Calu3 (cell line): ENCODE measurements around the gene ADAM19. TPM values are rescaled to one million over a fixed set of nuclear protein-coding genes. Genes with fewer than 3 reads are reported as not detected.

Source experiments
- BruUV-seq: library from RNA; stranded (reverse); fragments of 400-500 nt; replicated peaks from 2 replicates; lab custom pipeline; 2021; lab: Mats Ljungman, UMichigan
- CTCF ChIA-PET: fragments of 300-600 bp; sonication (Branson Sonifier 250); formaldehyde crosslinking; loops from one replicate; lab custom pipeline; 2022; ENCODE audit warnings: antibody characterized with exemption; lab: Charles Lee
- DNase-seq: peaks from one replicate; pipeline ENCODE4 v3.0.0; 2022
- H3K27ac Mint-ChIP-seq: one replicate; pipeline ENCODE4 v1.8.0; 2022; ENCODE audit warnings: mixed read lengths; ENCODE audit not compliant: unreplicated experiment
- H3K27me3 Mint-ChIP-seq: one replicate; pipeline ENCODE4 v1.8.0; 2022; ENCODE audit warnings: mixed read lengths; ENCODE audit not compliant: unreplicated experiment
- H3K36me3 Mint-ChIP-seq: one replicate; pipeline ENCODE4 v1.8.0; 2022; ENCODE audit warnings: mild to moderate bottlenecking, moderate library complexity, mixed read lengths; ENCODE audit not compliant: insufficient read depth, unreplicated experiment
- H3K4me1 Mint-ChIP-seq: one replicate; pipeline ENCODE4 v1.8.0; 2022; ENCODE audit warnings: mild to moderate bottlenecking, low read depth, mixed read lengths; ENCODE audit not compliant: unreplicated experiment
- H3K4me3 Mint-ChIP-seq: one replicate; pipeline ENCODE4 v1.8.0; 2022; ENCODE audit warnings: mild to moderate bottlenecking, low read depth, moderate library complexity, mixed read lengths; ENCODE audit not compliant: unreplicated experiment
- H3K9me3 Mint-ChIP-seq: one replicate; pipeline ENCODE4 v1.8.0; 2022; ENCODE audit warnings: low read depth, mixed read lengths; ENCODE audit not compliant: unreplicated experiment
- CTCF ChIP-seq: fragments of 200-600 bp; IDR thresholded peaks from one replicate; pipeline ENCODE4 v1.8.0; 2022; ENCODE audit warnings: antibody characterized with exemption; ENCODE audit not compliant: unreplicated experiment
- intact Hi-C: fragments of 100-400 bp; cut with micrococcal nuclease; formaldehyde crosslinking; loops from one replicate; pipeline ENCODE4 v1.10.0; 2022; ENCODE audit not compliant: unreplicated experiment
- total RNA-seq: library from RNA; stranded (reverse); gene quantifications from 2 replicates; pipeline ENCODE4 v1.2.3, GENCODE V29; 2022

Gene ADAM19
- total RNA-seq, 1 experiment from 2014 or later, result 16.2 TPM

- intact Hi-C loops, result no loop called here
- no peak overlapping the region for H3K4me3 Mint-ChIP-seq
- peaks cover 37% of the 10 kb centered on the region for H3K4me1 Mint-ChIP-seq
- H3K9me3 Mint-ChIP-seq, result no peaks in the 10 kb centered on the region
- peaks cover 9% of the 10 kb centered on the region for H3K36me3 Mint-ChIP-seq
- TF ChIP-seq CTCF, result no peak
- CTCF ChIA-PET, result interaction anchor here (0.6 to 1.3 kb wide), 3 partner anchors 11 to 17 kb away, joined by 3 to 5 read pairs (median 3); partner anchors contain the start of gene NIPAL4
- no peak for DNase-seq
- H3K27me3 Mint-ChIP-seq, result no peaks in the 10 kb centered on the region
- peak overlapping the region; percentile 36 for H3K27ac Mint-ChIP-seq
- no TSS peak for BruUV-seq
Observed at GRCh38 chr5:157449011-157449723, 126.4 kb downstream of the ADAM19 start.

- TF ChIP-seq CTCF, result no peak
- Mint-ChIP-seq H3K4me1 (peaks cover 52% of the 10 kb centered on the region), H3K9me3 (no peaks in the 10 kb centered on the region), H3K4me3 (peak overlapping the region; percentile 70), H3K27me3 (no peaks in the 10 kb centered on the region), H3K27ac (peak overlapping the region; percentile 36), H3K36me3 (peaks cover 9% of the 10 kb centered on the region)
- BruUV-seq, result no TSS peak
- DNase-seq, result peak; percentile 88
- intact Hi-C loops, result no loop called here
- CTCF ChIA-PET, result interaction anchor here (0.5 to 1.9 kb wide), 13 partner anchors 8 to 585 kb away, joined by 3 to 14 read pairs (median 4); partner anchors contain the start of gene NIPAL4
Observed at GRCh38 chr5:157447201-157447637, 128.4 kb downstream of the ADAM19 start.

GRCh38 chr5:157446412-157446935 is 129.1 kb downstream of the ADAM19 start:
- H3K4me3 Mint-ChIP-seq, result peak overlapping the region; percentile 70
- peaks cover 52% of the 10 kb centered on the region for H3K4me1 Mint-ChIP-seq
- BruUV-seq, result no TSS peak
- CTCF ChIA-PET, result interaction anchor here (0.5 to 1.9 kb wide), 9 partner anchors 9 to 430 kb away, joined by 3 to 14 read pairs (median 5); partner anchors contain the start of gene NIPAL4
- intact Hi-C loops, result no loop called here
- peaks cover 9% of the 10 kb centered on the region for H3K36me3 Mint-ChIP-seq
- no peaks in the 10 kb centered on the region for H3K27me3 Mint-ChIP-seq
- no peak for TF ChIP-seq CTCF
- no peaks in the 10 kb centered on the region for H3K9me3 Mint-ChIP-seq
- H3K27ac Mint-ChIP-seq, result peak overlapping the region; percentile 36
- DNase-seq, result no peak

- CTCF ChIA-PET, result interaction anchor here (0.5 to 0.7 kb wide), 3 partner anchors 12 to 431 kb away, joined by 3 to 5 read pairs (median 3); no protein-coding TSS in a partner anchor
Observed at GRCh38 chr5:157445745-157446411, 129.7 kb downstream of the ADAM19 start.

More at GRCh38 chr5:157445745-157446411, 129.7 kb downstream of the ADAM19 start:
- intact Hi-C loops, result no loop called here
- BruUV-seq, result no TSS peak
- Mint-ChIP-seq H3K4me1 (peaks cover 52% of the 10 kb centered on the region), H3K27ac (no peak overlapping the region), H3K27me3 (no peaks in the 10 kb centered on the region), H3K36me3 (peaks cover 9% of the 10 kb centered on the region), H3K9me3 (no peaks in the 10 kb centered on the region), H3K4me3 (no peak overlapping the region)
- no peak for TF ChIP-seq CTCF
- DNase-seq, result no peak
